Measurements from ENCODE around the gene YIPF3. TPM values are rescaled to one million over a fixed set of nuclear protein-coding genes. Genes with fewer than 3 reads are reported as not detected.
"Not testable (repeated sequence)": the region's sequence is repeated elsewhere in the genome, so short reads cannot be mapped to it uniquely, and the experiment has no call there.

The YIPF3 gene
- total RNA-seq, 1 donor from 2014 or later = 103 TPM

DNA sequence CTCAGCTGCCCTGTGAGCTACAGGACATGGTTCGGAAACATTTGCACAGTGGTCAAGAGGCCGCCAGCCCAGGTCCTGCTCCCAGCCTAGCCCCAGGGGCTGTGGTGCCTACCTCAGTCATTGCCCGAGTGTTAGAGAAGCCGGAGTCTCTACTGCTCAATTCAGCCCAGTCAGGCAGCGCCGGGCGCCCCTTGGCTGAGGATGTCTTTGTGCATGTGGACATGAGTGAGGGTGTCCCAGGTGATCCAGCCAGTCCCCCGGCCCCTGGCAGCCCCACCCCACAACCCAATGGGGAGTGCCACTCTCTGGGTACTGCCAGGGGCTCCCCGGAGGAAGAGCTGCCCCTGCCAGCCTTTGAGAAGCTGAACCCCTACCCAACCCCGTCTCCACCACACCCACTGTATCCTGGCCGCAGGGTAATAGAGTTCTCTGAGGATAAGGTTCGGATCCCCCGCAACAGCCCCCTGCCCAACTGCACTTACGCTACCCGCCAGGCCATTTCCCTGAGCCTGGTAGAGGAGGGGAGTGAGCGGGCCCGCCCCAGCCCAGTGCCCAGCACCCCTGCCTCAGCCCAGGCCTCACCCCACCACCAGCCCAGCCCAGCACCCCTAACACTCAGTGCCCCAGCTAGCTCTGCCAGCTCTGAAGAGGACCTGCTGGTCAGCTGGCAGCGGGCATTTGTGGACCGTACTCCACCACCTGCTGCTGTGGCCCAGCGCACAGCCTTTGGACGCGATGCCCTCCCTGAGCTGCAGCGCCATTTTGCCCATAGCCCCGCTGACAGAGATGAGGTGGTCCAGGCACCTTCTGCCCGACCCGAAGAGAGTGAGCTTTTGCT, 11.8 kb downstream of the YIPF3 start:
- ATAC-seq (no peak), DNase-seq (no peak)
- Histone ChIP-seq H3K27ac (no peak overlapping the region), H3K27me3 (ENCODE audit: low read depth) (peaks cover 17% of the 10 kb centered on the region), H3K9me3 (no peaks in the 10 kb centered on the region), H3K4me3 (no peak overlapping the region), H3K36me3 (peaks cover 49% of the 10 kb centered on the region), H3K4me1 (peaks cover 18% of the 10 kb centered on the region)
- intact Hi-C loops (cut with DNase I) = no loop called here
- TF ChIP-seq, protein P1, sequence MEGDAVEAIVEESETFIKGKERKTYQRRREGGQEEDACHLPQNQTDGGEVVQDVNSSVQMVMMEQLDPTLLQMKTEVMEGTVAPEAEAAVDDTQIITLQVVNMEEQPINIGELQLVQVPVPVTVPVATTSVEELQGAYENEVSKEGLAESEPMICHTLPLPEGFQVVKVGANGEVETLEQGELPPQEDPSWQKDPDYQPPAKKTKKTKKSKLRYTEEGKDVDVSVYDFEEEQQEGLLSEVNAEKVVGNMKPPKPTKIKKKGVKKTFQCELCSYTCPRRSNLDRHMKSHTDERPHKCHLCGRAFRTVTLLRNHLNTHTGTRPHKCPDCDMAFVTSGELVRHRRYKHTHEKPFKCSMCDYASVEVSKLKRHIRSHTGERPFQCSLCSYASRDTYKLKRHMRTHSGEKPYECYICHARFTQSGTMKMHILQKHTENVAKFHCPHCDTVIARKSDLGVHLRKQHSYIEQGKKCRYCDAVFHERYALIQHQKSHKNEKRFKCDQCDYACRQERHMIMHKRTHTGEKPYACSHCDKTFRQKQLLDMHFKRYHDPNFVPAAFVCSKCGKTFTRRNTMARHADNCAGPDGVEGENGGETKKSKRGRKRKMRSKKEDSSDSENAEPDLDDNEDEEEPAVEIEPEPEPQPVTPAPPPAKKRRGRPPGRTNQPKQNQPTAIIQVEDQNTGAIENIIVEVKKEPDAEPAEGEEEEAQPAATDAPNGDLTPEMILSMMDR (IDR thresholded peaks at IDR 0.05) = no peak

DNA sequence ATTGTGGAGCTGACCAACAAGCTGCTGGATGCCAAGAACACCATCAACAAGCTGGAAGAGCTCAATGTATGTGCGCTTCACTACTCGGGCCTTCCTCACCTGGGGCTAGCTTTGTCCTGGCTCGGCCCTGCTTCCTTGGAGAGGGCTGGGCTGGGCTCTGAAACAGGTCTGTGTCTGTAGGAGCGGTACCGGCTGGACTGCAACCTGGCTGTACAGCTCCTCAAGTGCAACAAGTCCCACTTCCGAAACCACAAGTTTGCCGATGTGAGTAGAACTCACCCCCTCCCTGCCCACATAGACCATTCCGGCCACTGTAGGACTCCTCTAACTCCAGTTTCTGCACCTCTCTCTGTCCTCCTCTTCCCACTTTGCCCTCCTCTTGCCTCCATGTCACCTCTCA, 13.3 kb downstream of the YIPF3 start:
- H3K4me3 ChIP-seq = no peak overlapping the region
- no peak overlapping the region for H3K27ac ChIP-seq
- peaks cover 15% of the 10 kb centered on the region for H3K4me1 ChIP-seq
- ATAC-seq (no peak), DNase-seq (no peak)
- TF ChIP-seq, protein P1 (IDR thresholded peaks at IDR 0.05) = no peak
- H3K9me3 ChIP-seq = no peaks in the 10 kb centered on the region
- H3K36me3 ChIP-seq = peaks cover 64% of the 10 kb centered on the region
- peaks cover 6% of the 10 kb centered on the region for H3K27me3 ChIP-seq (ENCODE audit: low read depth)
- intact Hi-C loops (cut with DNase I) = no loop called here

DNA sequence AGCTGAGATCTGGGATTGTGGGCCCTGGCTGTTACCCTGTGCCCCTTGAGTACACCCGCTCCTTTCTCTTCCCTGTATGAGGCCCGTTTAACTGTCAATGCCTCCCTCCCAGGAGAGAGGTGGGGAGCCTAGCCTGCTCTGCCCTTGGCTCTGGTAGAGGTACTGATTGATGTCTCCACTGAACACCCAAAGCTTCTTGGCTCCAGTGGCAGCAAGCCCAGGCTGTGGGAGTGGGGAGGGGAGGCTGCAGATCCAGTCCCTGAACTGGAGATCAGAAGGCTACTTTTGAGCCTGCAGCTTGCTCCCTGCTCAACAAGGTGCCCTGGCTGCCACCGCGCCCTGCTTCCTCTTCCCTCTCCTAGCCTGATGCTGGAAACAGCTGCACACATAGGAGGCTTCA, 14.1 kb downstream of the YIPF3 start:
- Histone ChIP-seq H3K4me3 (no peak overlapping the region), H3K36me3 (peaks cover 72% of the 10 kb centered on the region), H3K27ac (no peak overlapping the region), H3K27me3 (ENCODE audit: low read depth) (no peaks in the 10 kb centered on the region), H3K9me3 (no peaks in the 10 kb centered on the region), H3K4me1 (peaks cover 15% of the 10 kb centered on the region)
- DNase-seq (no peak), ATAC-seq (no peak)
- TF ChIP-seq, protein P1 (IDR thresholded peaks at IDR 0.05) = no peak
- intact Hi-C loops (cut with DNase I) = no loop called here

DNA sequence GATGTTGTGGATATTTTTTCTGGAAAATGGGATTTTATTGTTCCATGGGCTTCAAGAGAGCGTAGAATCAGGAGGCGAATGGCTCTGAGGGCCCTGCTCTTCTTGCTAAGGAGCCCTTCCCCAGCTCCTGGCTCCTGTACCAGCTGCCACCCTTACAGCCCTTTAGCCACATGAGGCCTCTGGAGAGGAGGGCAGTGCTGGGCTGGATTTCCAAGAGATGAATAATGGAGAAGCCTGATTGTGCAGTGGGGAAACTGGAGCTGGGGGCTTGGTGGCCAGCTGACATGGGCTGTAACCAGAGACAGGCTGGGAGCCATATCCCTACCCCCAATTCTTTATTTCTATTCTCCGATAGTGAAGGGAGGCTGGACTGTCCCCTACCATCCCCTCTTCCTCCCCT, 15.8 kb downstream of the YIPF3 start:
- Histone ChIP-seq H3K27ac (no peak overlapping the region), H3K27me3 (ENCODE audit: low read depth) (no peaks in the 10 kb centered on the region), H3K9me3 (no peaks in the 10 kb centered on the region), H3K36me3 (peaks cover 74% of the 10 kb centered on the region), H3K4me1 (peaks cover 19% of the 10 kb centered on the region), H3K4me3 (no peak overlapping the region)
- DNase-seq (no peak), ATAC-seq (no peak)
- TF ChIP-seq, protein P1 (IDR thresholded peaks at IDR 0.05) = no peak
- intact Hi-C loops (cut with DNase I) = no loop called here

DNA sequence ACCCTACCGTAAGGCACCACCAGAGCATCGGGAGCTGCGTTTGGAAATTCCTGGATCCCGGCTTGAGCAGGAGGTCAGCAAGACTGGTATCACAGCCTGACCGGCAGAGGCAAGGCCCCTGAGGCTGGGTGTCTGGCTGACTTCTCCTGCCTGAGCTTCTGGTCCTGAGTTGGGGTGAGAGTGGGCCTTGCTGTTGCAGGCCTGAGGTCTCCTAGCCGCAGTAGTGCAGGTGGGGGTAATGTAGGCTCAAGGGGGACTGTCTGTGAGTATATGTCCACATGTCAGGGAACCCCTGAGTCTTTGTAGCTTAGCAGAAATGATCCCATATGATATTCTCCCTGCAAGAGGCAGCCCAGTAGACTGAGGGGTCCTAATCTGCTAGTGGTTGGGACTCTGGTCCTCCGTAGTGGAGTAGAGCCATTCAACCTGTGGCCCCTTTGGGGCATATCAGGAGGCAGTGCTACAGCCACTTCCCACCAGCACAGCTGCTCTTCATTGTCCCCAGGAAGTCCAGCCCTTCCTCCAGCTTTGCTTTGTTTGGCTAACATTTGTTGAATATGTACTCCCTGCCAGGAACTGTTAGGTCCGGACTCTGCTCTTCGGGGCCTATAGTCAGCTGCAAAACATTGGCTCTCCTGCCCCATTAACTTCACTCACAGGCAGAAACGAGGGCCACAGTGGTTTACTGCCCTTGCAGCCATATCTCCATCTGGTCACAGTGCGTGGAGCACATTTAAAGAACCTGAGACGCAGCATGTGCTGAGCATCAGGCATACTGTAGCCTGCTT, 17.5 kb downstream of the YIPF3 start:
- ATAC-seq (no peak), DNase-seq (no peak)
- Histone ChIP-seq H3K4me3 (no peak overlapping the region), H3K36me3 (peaks cover 62% of the 10 kb centered on the region), H3K9me3 (no peaks in the 10 kb centered on the region), H3K27me3 (ENCODE audit: low read depth) (no peaks in the 10 kb centered on the region), H3K27ac (peak overlapping the region; percentile 51), H3K4me1 (peaks cover 32% of the 10 kb centered on the region)
- TF ChIP-seq, protein P1 (IDR thresholded peaks at IDR 0.05) = no peak
- intact Hi-C loops (cut with DNase I) = no loop called here

DNA sequence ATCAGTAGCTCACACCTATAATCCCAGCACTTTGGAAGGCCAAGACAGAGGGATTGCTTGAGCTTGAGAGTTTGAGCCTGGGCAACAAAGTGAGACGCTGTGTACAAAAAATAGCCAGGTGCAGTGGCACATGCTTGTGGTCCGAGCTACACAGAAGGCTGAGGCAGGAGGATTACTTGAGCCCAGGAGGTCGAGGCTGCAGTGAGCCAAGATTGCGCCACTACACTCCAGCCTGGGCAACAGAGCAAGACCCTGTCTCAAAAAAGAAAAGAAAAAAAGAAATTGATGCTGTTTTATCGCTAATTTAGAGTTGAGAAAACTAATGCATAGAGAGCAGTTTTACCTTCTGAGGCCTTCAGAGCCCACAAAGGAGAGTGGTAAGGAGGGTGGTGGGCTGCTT, 18.4 kb downstream of the YIPF3 start:
- Histone ChIP-seq H3K4me1 (peaks cover 32% of the 10 kb centered on the region), H3K27ac (peak overlapping the region; percentile 51), H3K36me3 (peaks cover 53% of the 10 kb centered on the region)
- H3K9me3 ChIP-seq; H3K27me3 ChIP-seq (ENCODE audit: low read depth); DNase-seq; H3K4me3 ChIP-seq; intact Hi-C loops (cut with DNase I); ATAC-seq: not testable (repeated sequence)

All from lower lobe of right lung (tissue), 2 donors.